Left renal pelvis (tissue), 4 donors: Measurements from ENCODE around the gene DEFB123. TPM values are rescaled to one million over a fixed set of nuclear protein-coding genes. Genes with fewer than 3 reads are reported as not detected.
"Not testable (repeated sequence)": the region's sequence is repeated elsewhere in the genome, so short reads cannot be mapped to it uniquely, and the experiment has no call there.

Source experiments
- DNase-seq, 4 donors: peaks; one replicate each; pipeline ENCODE4 v3.0.0-alpha.2; 2013; ENCODE audit warnings: low read depth in 4 of 4, low spot score in 3 of 4
- polyA plus RNA-seq, 4 donors: library from polyadenylated mRNA; unstranded; fragments of 120-200 nt; gene quantifications; one replicate each; pipeline ENCODE4 v1.2.1, GENCODE V29; 2013; ENCODE audit not compliant: insufficient read length in 4 of 4

The DEFB123 gene
- not detected for polyA plus RNA-seq

DNA sequence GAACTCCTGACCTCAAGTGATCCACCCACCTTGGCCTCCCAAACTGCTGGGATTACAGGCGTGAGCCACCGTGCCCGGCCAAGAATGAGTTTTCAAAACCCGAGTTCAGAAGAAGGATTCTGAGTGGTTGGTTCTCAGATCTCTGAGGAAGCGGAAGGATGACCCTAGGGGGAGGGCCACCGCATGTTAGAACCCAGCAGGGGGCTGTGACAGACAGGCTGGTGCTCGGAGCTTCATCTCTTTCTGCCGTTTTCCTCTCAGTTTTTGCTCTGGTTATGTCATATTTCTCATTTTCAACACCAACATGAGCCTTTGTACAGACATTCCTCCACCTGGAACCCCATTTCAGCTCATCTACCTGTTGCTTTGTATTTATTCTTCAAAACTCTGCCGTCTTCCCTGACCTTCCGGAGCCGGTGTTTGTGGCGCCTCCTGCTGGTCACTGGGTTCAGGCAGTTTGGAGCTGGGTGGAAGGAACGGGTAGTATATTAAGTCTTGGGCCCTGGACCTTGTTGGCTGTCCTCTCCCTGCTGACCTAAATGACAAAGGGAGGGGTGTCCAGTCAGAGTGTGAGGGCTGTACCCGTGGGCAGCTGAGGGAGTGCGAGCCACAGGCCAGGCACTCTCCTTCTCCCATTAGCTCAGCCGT lies at the start of gene DEFB123:
TSS of gene DEFB123 (plus strand) at position 621 of the 648 bp plus-strand sequence. CDS start 67 bp downstream, outside the sequence.
- no peak for DNase-seq

- no peak for DNase-seq
Observed at GRCh38 chr20:31392836-31393235, 47.6 kb upstream of the DEFB123 start.

DNA sequence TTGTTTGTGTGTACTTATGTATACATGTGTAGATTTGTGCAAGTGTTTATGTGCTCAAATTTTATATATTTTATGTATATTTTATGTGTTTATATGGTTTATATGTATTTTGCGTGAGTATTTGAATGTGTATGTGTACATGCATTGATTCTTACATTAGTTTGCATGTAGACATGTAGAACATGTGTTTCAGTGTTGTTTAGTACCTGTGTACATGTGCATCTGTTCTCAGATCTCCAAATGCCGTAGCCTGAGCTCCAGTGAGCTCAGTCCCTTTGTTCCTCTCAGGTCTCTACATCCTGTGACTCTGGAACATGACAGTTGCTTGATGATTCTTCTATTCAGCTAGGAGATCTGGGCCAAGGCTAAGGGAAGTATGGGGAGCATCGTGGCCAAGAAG lies 45.5 kb upstream of the DEFB123 start:
- no peak for DNase-seq

- DNase-seq: no peak
Observed at GRCh38 chr20:31403886-31404285, 36.5 kb upstream of the DEFB123 start.

DNA sequence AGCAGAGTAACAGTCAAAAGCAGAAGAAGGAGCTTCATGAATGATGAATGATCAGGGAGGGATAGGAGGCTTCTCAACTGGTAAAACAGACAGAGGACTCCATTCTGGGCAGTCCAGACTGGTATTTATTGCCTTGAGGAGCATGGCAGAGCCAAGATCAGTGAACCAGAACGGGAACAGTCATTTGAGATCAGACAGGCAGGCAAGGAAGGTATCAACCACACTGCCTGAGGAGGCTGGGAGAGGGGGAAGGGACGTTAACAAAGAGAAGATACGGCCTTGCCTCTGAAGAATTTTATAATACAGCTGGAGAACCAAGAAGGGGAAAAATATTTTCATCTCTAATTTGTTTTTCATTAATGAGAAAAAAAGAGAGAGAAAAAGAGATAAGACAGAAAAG lies 34.3 kb upstream of the DEFB123 start, which contains the start of gene DEFB121:
TSS of gene DEFB121 (minus strand) at position 101 of the 400 bp plus-strand sequence. CDS start at position 38, 63 bp downstream.
- no peak for DNase-seq

GRCh38 chr20:31410011-31410410 lies 30.4 kb upstream of the DEFB123 start:
- no peak for DNase-seq

- no peak for DNase-seq
Observed at GRCh38 chr20:31414381-31414780, 26.1 kb upstream of the DEFB123 start.

- DNase-seq: no peak
Observed at GRCh38 chr20:31415653-31416052, 24.8 kb upstream of the DEFB123 start.

- no peak for DNase-seq
Observed at GRCh38 chr20:31418307-31418706, 22.1 kb upstream of the DEFB123 start.

- no peak for DNase-seq
Observed at GRCh38 chr20:31425797-31426196, 14.6 kb upstream of the DEFB123 start.

- DNase-seq: not testable (repeated sequence)
Observed at GRCh38 chr20:31426891-31427551, 13.4 kb upstream of the DEFB123 start.

GRCh38 chr20:31427576-31427975 lies 12.9 kb upstream of the DEFB123 start:
- not testable (repeated sequence) for DNase-seq

DNA sequence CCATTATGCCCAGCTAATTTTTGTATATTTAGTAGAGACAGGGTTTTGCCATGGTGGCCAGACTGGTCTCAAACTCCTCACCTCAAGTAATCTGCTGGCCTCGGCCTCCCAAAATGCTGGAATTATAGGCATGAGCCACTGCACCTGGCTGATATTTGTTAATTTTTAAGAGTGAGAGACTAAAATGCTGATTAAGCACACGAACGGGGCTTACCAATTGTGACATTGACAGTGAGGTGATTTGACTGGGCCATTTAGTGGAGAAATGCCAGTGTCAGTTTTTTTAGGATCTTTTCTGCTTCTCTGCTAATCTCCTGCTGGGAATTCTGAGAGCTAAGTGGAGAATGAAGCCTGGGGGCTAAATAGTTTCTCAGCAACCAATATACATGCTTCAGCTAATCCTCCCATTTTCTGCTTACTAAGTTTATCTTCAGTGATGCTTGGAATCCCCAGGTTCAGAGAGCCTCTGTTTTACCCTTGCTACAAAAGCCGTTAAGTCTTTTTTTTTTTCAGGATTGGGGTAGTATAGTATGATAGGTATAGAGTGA lies 9.8 kb upstream of the DEFB123 start:
- no peak for DNase-seq

GRCh38 chr20:31446084-31446819 lies 5.8 kb downstream of the DEFB123 start:
- no peak for DNase-seq

GRCh38 chr20:31449511-31450414 lies 9.3 kb downstream of the DEFB123 start:
- DNase-seq: no peak

- no peak for DNase-seq
Observed at GRCh38 chr20:31452575-31452974, 12.1 kb downstream of the DEFB123 start.

DNA sequence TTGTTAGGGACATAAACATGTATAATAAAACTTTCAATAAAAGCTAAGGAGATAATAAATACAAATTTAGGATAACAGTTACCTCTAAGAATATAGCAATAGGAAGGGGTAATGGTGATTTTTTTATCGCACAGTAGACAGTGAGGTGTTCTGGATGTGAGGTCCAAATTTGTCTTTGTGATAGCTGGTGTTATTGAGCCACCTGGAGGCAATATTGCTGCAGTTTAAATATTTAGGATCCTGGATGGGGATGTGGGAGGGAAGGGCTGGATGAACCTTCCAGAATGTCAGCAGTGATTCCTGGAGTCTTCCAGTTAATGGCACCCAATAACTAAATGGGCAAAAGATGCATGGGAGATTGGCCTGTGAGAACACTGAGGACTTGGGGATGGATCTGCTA lies 13.9 kb downstream of the DEFB123 start:
- no peak for DNase-seq

GRCh38 chr20:31470946-31471345 lies 30.5 kb downstream of the DEFB123 start:
- not testable (repeated sequence) for DNase-seq

- no peak for DNase-seq
Observed at GRCh38 chr20:31472395-31473330, 32.2 kb downstream of the DEFB123 start.
